Measurements from ENCODE around the gene BLM. TPM values are rescaled to one million over a fixed set of nuclear protein-coding genes. Genes with fewer than 3 reads are reported as not detected.

Gene BLM
- total and polyA plus RNA-seq, 10 of the 15 experiments (the other 5 are each of a cell fraction or from before 2014, with no cell fraction given) = 23.0 to 68.4 (median 43.9) TPM

DNA sequence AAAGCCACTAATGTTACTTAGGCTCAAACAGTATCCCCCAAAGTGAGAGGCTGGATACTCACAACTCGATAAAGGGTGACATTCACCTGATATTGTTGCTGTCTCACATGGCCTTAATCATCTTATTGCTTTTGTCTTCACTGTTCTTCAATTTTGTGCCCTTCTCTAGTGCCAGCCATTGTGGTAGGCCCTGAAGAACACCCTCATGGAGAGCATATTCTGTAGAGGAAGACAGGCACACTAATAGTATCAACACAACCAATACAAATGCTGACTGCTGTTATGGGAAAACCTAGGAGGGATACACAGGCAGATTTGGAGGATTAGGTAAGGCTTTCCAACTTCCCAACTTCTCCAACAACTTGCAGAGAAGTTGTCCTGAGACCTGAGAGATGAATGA lies 4.1 kb upstream of the BLM start:
- no peaks in the 10 kb centered on the region; the same call in 2 of the 3 replicates for H3K9me3 ChIP-seq (replicated peaks; ENCODE audit: control insufficient read depth, insufficient read depth, low read length)
- 100% methylated on average over 1 of the region's 1 CpG for WGBS (ENCODE audit: insufficient coverage, insufficient replicate concordance, low lambda C conversion rate, missing lambda C conversion rate)
- DNase-seq (ENCODE audit: low read depth, low spot score) = no peak
- peaks cover 0 to 4% of the 10 kb centered on the region in 2 experiments; a peak in 1 of 4 replicates for H3K36me3 ChIP-seq (ENCODE audit: control insufficient read depth in 2 of 2, insufficient read depth in 2 of 2, low read length in 1 of 2)
- BruUV-seq (replicated peaks) = no TSS peak
- H3K27ac ChIP-seq (ENCODE audit: control insufficient read depth, insufficient read depth) = no peak overlapping the region; the same call in 1 of the 2 replicates
- H3K4me2 ChIP-seq (ENCODE audit: control insufficient read depth, insufficient read depth) = no peak overlapping the region
- ChIA-PET SMC1A (ENCODE audit: uncharacterized antibody, unreplicated experiment) (no interaction called here), RAD21 (ENCODE audit: unreplicated experiment) (no interaction called here), CTCF (interaction anchor here (0.7 kb wide), 1 partner anchor 220 kb away, joined by 3 read pairs; no protein-coding TSS in a partner anchor), POLR2A (interaction anchor here (0.6 kb wide), 2 partner anchors 29 to 104 kb away, joined by 4 to 5 read pairs; no protein-coding TSS in a partner anchor)
- no peaks in the 10 kb centered on the region for H4K20me1 ChIP-seq (ENCODE audit: control insufficient read depth, insufficient read depth)
- intact Hi-C loops (cut with micrococcal nuclease; ENCODE audit: unreplicated experiment) (no loop called here), in situ Hi-C loops (cut with MboI) (no loop called here)
- ATAC-seq = no peak
- no peak for FAIRE-seq
- H3K9ac ChIP-seq (ENCODE audit: control insufficient read depth, insufficient read depth, low read length) = no peak overlapping the region
- H3K4me3 ChIP-seq = no peak overlapping the region
- peaks cover 27% of the 10 kb centered on the region for H3K4me1 ChIP-seq (ENCODE audit: control insufficient read depth, insufficient read depth, low read length)
- TF ChIP-seq CREM (IDR thresholded peaks at IDR 0.05; ENCODE audit: low read depth) (no peak), SMAD5 (IDR thresholded peaks at IDR 0.05; ENCODE audit: low read depth) (no peak), ATF7 (IDR thresholded peaks at IDR 0.05; ENCODE audit: low read depth) (no peak), MTA2 (IDR thresholded peaks at IDR 0.05; ENCODE audit: low read depth) (no peak)
- peaks cover 20% of the 10 kb centered on the region for H3K79me2 ChIP-seq (ENCODE audit: control insufficient read depth, insufficient read depth, low read length)
- H2AFZ ChIP-seq (ENCODE audit: control insufficient read depth, low read depth, low read length) = no peak overlapping the region
- H3K27me3 ChIP-seq (replicated peaks in 1 of 2; ENCODE audit: control insufficient read depth in 2 of 2, insufficient read depth in 2 of 2, low read length in 1 of 2) = no peaks in the 10 kb centered on the region

DNA sequence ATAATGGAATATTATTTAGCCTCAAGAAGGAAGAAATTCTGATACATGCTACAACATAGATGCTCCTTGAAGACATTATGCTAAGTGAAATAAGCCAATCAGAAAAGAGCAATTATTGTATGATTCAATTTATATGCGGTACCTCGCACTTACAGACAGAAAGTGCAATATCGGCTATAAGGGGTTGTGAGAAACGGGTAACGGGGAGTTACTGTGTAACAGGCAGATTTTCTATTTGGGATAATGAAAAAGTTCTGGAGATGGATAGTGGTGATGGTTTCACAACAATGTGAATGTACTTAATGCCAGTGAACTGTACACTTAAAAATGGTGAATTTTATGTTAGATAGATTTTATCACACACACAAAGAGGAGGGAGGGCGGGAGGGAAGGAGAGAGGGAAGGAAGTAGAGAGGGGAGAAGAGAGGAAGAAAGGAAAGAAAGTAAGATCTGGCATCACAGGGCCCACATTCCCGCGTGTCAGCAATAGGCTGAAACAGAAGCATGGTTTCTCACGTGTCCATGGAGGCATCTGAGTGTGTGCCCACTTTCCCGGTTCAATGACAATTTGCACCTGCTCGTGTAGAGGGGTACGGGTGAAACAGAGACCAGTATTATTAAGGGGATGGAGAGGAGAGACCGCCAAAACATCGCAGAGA lies 700 bp upstream of the BLM start:
- Histone ChIP-seq H3K4me2 (ENCODE audit: control insufficient read depth, insufficient read depth) (peak overlapping the region; percentile 70), H3K9ac (ENCODE audit: control insufficient read depth, insufficient read depth, low read length) (peak overlapping the region; percentile 96), H3K9me3 (replicated peaks; ENCODE audit: control insufficient read depth, insufficient read depth, low read length) (no peaks in the 10 kb centered on the region; the same call in 2 of the 3 replicates), H4K20me1 (ENCODE audit: control insufficient read depth, insufficient read depth) (no peaks in the 10 kb centered on the region), H3K27me3 (replicated peaks in 1 of 2; ENCODE audit: control insufficient read depth in 2 of 2, insufficient read depth in 2 of 2, low read length in 1 of 2) (no peaks in the 10 kb centered on the region), H3K4me1 (ENCODE audit: control insufficient read depth, insufficient read depth, low read length) (peaks cover 22% of the 10 kb centered on the region), H3K79me2 (ENCODE audit: control insufficient read depth, insufficient read depth, low read length) (peaks cover 45% of the 10 kb centered on the region), H2AFZ (ENCODE audit: control insufficient read depth, low read depth, low read length) (peak overlapping the region; percentile 92), H3K36me3 (ENCODE audit: control insufficient read depth in 2 of 2, insufficient read depth in 2 of 2, low read length in 1 of 2) (0 out of 4 replicates have a peak, but pooled peaks cover 0 to 4% of the 10 kb centered on the region in 2 experiments), H3K27ac (ENCODE audit: control insufficient read depth, insufficient read depth) (peak overlapping the region; percentile 94), H3K4me3 (peak overlapping the region; percentile 91)
- FAIRE-seq (no peak), DNase-seq (ENCODE audit: low read depth, low spot score) (no peak), ATAC-seq (no peak)
- SMC1A ChIA-PET (ENCODE audit: uncharacterized antibody, unreplicated experiment) = interaction anchor here (0.6 to 2.3 kb wide), 11 partner anchors 12 to 216 kb away, joined by 3 to 12 read pairs (median 4); partner anchors contain the start of gene HDDC3
- POLR2A ChIA-PET = interaction anchor here (0.8 to 2.6 kb wide), 13 partner anchors 11 to 238 kb away, joined by 3 to 9 read pairs (median 4); partner anchors contain the start of genes HDDC3 and RCCD1
- CTCF ChIA-PET = interaction anchor here (0.6 to 5.1 kb wide), 8 partner anchors 10 to 396 kb away, joined by 3 to 24 read pairs (median 4); partner anchors contain the start of gene HDDC3
- in situ Hi-C loops (cut with MboI) (no loop called here), intact Hi-C loops (cut with micrococcal nuclease; ENCODE audit: unreplicated experiment) (loop anchor here (5.0 kb wide), 3 partner anchors 156 to 216 kb away; partner anchors contain the start of gene HDDC3)
- BruUV-seq (replicated peaks) = no TSS peak
- 20% methylated on average over 13 of the region's 14 CpGs for WGBS (ENCODE audit: insufficient coverage, insufficient replicate concordance, low lambda C conversion rate, missing lambda C conversion rate)
- RAD21 ChIA-PET (ENCODE audit: unreplicated experiment) = interaction anchor here (0.7 to 1.5 kb wide), 14 partner anchors 14 to 365 kb away, joined by 3 to 16 read pairs (median 4); partner anchors contain the start of genes HDDC3 and UNC45A
- TF ChIP-seq, protein P1, sequence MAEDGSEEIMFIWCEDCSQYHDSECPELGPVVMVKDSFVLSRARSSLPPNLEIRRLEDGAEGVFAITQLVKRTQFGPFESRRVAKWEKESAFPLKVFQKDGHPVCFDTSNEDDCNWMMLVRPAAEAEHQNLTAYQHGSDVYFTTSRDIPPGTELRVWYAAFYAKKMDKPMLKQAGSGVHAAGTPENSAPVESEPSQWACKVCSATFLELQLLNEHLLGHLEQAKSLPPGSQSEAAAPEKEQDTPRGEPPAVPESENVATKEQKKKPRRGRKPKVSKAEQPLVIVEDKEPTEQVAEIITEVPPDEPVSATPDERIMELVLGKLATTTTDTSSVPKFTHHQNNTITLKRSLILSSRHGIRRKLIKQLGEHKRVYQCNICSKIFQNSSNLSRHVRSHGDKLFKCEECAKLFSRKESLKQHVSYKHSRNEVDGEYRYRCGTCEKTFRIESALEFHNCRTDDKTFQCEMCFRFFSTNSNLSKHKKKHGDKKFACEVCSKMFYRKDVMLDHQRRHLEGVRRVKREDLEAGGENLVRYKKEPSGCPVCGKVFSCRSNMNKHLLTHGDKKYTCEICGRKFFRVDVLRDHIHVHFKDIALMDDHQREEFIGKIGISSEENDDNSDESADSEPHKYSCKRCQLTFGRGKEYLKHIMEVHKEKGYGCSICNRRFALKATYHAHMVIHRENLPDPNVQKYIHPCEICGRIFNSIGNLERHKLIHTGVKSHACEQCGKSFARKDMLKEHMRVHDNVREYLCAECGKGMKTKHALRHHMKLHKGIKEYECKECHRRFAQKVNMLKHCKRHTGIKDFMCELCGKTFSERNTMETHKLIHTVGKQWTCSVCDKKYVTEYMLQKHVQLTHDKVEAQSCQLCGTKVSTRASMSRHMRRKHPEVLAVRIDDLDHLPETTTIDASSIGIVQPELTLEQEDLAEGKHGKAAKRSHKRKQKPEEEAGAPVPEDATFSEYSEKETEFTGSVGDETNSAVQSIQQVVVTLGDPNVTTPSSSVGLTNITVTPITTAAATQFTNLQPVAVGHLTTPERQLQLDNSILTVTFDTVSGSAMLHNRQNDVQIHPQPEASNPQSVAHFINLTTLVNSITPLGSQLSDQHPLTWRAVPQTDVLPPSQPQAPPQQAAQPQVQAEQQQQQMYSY (CRISPR knock-in tag; IDR thresholded peaks at IDR 0.05) = no peak
- TF ChIP-seq MEF2A (IDR thresholded peaks at IDR 0.05; ENCODE audit: insufficient read depth, low read depth, low read length) (0 out of 2 replicates have a peak, but pooled peaks have one; percentile 1), BACH1 (IDR thresholded peaks at IDR 0.05; ENCODE audit: borderline replicate concordance) (peak; percentile 27; the same call in 1 of the 2 replicates), SREBF2 (IDR thresholded peaks at IDR 0.05; ENCODE audit: low read length) (no peak)
- TF ChIP-seq, protein P2, sequence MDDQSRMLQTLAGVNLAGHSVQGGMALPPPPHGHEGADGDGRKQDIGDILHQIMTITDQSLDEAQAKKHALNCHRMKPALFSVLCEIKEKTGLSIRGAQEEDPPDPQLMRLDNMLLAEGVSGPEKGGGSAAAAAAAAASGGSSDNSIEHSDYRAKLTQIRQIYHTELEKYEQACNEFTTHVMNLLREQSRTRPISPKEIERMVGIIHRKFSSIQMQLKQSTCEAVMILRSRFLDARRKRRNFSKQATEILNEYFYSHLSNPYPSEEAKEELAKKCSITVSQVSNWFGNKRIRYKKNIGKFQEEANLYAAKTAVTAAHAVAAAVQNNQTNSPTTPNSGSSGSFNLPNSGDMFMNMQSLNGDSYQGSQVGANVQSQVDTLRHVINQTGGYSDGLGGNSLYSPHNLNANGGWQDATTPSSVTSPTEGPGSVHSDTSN (IDR thresholded peaks at IDR 0.05; ENCODE audit: insufficient replicate concordance, low read depth, low read length) = no peak

Data from GM12878 (cell line).